HAP-1 (cell line): ENCODE data around the gene MIER3.

Experiments used
- DNase-seq, 2 experiments: peaks; one replicate each; pipeline ENCODE4 v3.0.0-alpha.2; 2016 to 2020; ENCODE audit warnings: low spot score in 2 of 2
- H3K27me3 ChIP-seq: fragments of 250-450 bp; sonication (Bioruptor Pico); 2 replicates; pipeline ENCODE4 v1.5.1; 2020; ENCODE audit warnings: low read depth, mild to moderate bottlenecking, moderate library complexity
- H3K36me3 ChIP-seq: fragments of 250-450 bp; sonication (Bioruptor Pico); replicated peaks from 2 replicates; pipeline ENCODE4 v1.5.1; 2020; ENCODE audit warnings: mild to moderate bottlenecking
- H3K4me1 ChIP-seq: fragments of 250-450 bp; sonication (Bioruptor Pico); 2 replicates; pipeline ENCODE4 v1.5.1; 2020; ENCODE audit warnings: mild to moderate bottlenecking
- H3K4me3 ChIP-seq: fragments of 250-450 bp; sonication (Bioruptor Pico); 2 replicates; pipeline ENCODE4 v1.5.1; 2020; ENCODE audit warnings: mild to moderate bottlenecking, moderate library complexity
- H3K9me3 ChIP-seq: fragments of 250-450 bp; sonication (Bioruptor Pico); 2 replicates; pipeline ENCODE4 v1.5.1; 2020; ENCODE audit warnings: mild to moderate bottlenecking, moderate library complexity
- in situ Hi-C: fragments of 300-500 bp; cut with MboI; formaldehyde crosslinking; loops from 3 replicates; pipeline ENCODE4 v1.14.3; 2020; ENCODE audit warnings: low sequenced_read_pairs, inconsistent platforms, mixed read lengths

MIER3 gene

GRCh38 chr5:56947052-56947451 lies 4.9 kb downstream of the MIER3 start:
- DNase-seq: no peak
- H3K4me3 ChIP-seq: no peak overlapping the region
- peaks cover 6% of the 10 kb centered on the region; the same call in 1 of the 2 replicates for H3K4me1 ChIP-seq
- H3K36me3 ChIP-seq: peaks cover 33% of the 10 kb centered on the region
- in situ Hi-C loops: no loop called here
- no peaks in the 10 kb centered on the region for H3K9me3 ChIP-seq
- no peaks in the 10 kb centered on the region for H3K27me3 ChIP-seq

- in situ Hi-C loops: no loop called here
These were observed 9.9 kb downstream of the MIER3 start for GRCh38 chr5:56941981-56942380.

GRCh38 chr5:56938858-56939257 lies 13.1 kb downstream of the MIER3 start:
- in situ Hi-C loops: no loop called here
- DNase-seq: no peak

More at GRCh38 chr5:56941981-56942380, 9.9 kb downstream of the MIER3 start:
- Histone ChIP-seq H3K36me3 (peaks cover 66% of the 10 kb centered on the region), H3K4me1 (no peaks in the 10 kb centered on the region), H3K27me3 (no peaks in the 10 kb centered on the region), H3K9me3 (no peaks in the 10 kb centered on the region), H3K4me3 (no peak overlapping the region)
- DNase-seq: no peak

GRCh38 chr5:56934325-56934724 lies 17.6 kb downstream of the MIER3 start:
- DNase-seq: no peak
- peaks cover 78% of the 10 kb centered on the region for H3K36me3 ChIP-seq
- no peak overlapping the region for H3K4me3 ChIP-seq
- H3K9me3 ChIP-seq: no peaks in the 10 kb centered on the region
- in situ Hi-C loops: no loop called here
- H3K27me3 ChIP-seq: no peaks in the 10 kb centered on the region
- H3K4me1 ChIP-seq: no peaks in the 10 kb centered on the region

More at GRCh38 chr5:56938858-56939257, 13.1 kb downstream of the MIER3 start:
- Histone ChIP-seq H3K36me3 (peaks cover 83% of the 10 kb centered on the region), H3K4me3 (no peak overlapping the region), H3K9me3 (no peaks in the 10 kb centered on the region), H3K4me1 (no peaks in the 10 kb centered on the region), H3K27me3 (no peaks in the 10 kb centered on the region)

GRCh38 chr5:56922922-56923321 lies 29.0 kb downstream of the MIER3 start:
- peaks cover 64% of the 10 kb centered on the region for H3K36me3 ChIP-seq
- no peak for DNase-seq

GRCh38 chr5:56919942-56920662 lies 31.8 kb downstream of the MIER3 start:
- in situ Hi-C loops: no loop called here
- H3K27me3 ChIP-seq: no peaks in the 10 kb centered on the region
- no peak for DNase-seq
- no peaks in the 10 kb centered on the region for H3K9me3 ChIP-seq
- H3K4me1 ChIP-seq: no peaks in the 10 kb centered on the region
- peaks cover 36% of the 10 kb centered on the region for H3K36me3 ChIP-seq
- H3K4me3 ChIP-seq: no peak overlapping the region

More at GRCh38 chr5:56922922-56923321, 29.0 kb downstream of the MIER3 start:
- no peaks in the 10 kb centered on the region for H3K9me3 ChIP-seq
- H3K4me1 ChIP-seq: no peaks in the 10 kb centered on the region
- H3K4me3 ChIP-seq: no peak overlapping the region
- in situ Hi-C loops: no loop called here
- H3K27me3 ChIP-seq: no peaks in the 10 kb centered on the region

GRCh38 chr5:56918054-56918453 lies 33.9 kb downstream of the MIER3 start:
- no peak for DNase-seq
- no peaks in the 10 kb centered on the region for H3K9me3 ChIP-seq
- no peaks in the 10 kb centered on the region for H3K4me1 ChIP-seq
- H3K27me3 ChIP-seq: no peaks in the 10 kb centered on the region
- in situ Hi-C loops: no loop called here
- no peak overlapping the region for H3K4me3 ChIP-seq
- peaks cover 17% of the 10 kb centered on the region for H3K36me3 ChIP-seq

- H3K27me3 ChIP-seq: no peaks in the 10 kb centered on the region
- H3K9me3 ChIP-seq: no peaks in the 10 kb centered on the region
- peaks cover 12% of the 10 kb centered on the region for H3K36me3 ChIP-seq
- H3K4me3 ChIP-seq: no peak overlapping the region
- no peaks in the 10 kb centered on the region for H3K4me1 ChIP-seq
- in situ Hi-C loops: no loop called here
- no peak for DNase-seq
These were observed 34.4 kb downstream of the MIER3 start for GRCh38 chr5:56917534-56917933.

- Histone ChIP-seq H3K27me3 (no peaks in the 10 kb centered on the region), H3K9me3 (no peaks in the 10 kb centered on the region), H3K36me3 (no peaks in the 10 kb centered on the region), H3K4me1 (0 out of 2 replicates have a peak, but pooled peaks cover 6% of the 10 kb centered on the region), H3K4me3 (no peak overlapping the region)
- no peak for DNase-seq
- in situ Hi-C loops: no loop called here
These were observed 37.2 kb downstream of the MIER3 start for GRCh38 chr5:56914678-56915077.

GRCh38 chr5:56913766-56914165 lies 38.2 kb downstream of the MIER3 start:
- H3K4me3 ChIP-seq: no peak overlapping the region
- no peaks in the 10 kb centered on the region for H3K27me3 ChIP-seq
- no peaks in the 10 kb centered on the region for H3K36me3 ChIP-seq
- no peaks in the 10 kb centered on the region for H3K9me3 ChIP-seq
- DNase-seq: no peak
- peaks cover 9% of the 10 kb centered on the region for H3K4me1 ChIP-seq
- in situ Hi-C loops: no loop called here

- no peaks in the 10 kb centered on the region for H3K36me3 ChIP-seq
- H3K4me3 ChIP-seq: peak overlapping the region; percentile 45
- in situ Hi-C loops: no loop called here
- DNase-seq: peak; percentile 37 to 55
- no peaks in the 10 kb centered on the region for H3K27me3 ChIP-seq
- no peaks in the 10 kb centered on the region for H3K9me3 ChIP-seq
- peaks cover 11% of the 10 kb centered on the region for H3K4me1 ChIP-seq
These were observed 41.5 kb downstream of the MIER3 start for GRCh38 chr5:56910210-56910965.

GRCh38 chr5:56909294-56910209 lies 42.4 kb downstream of the MIER3 start, which contains the start of gene SETD9:
Gene SETD9 (plus strand): TSS chr5:56909596. CDS start chr5:56909646, 50 bp downstream.
- H3K27me3 ChIP-seq: no peaks in the 10 kb centered on the region
- peaks cover 11% of the 10 kb centered on the region for H3K4me1 ChIP-seq
- H3K9me3 ChIP-seq: no peaks in the 10 kb centered on the region
- in situ Hi-C loops: loop anchor here (10.0 kb wide), 1 partner anchor 315 kb away; no protein-coding TSS in a partner anchor
- no peaks in the 10 kb centered on the region for H3K36me3 ChIP-seq
- peak within 1 kb of the TSS; percentile 45 for H3K4me3 ChIP-seq
- peak; percentile 94 to 99 for DNase-seq

- Histone ChIP-seq H3K27me3 (no peaks in the 10 kb centered on the region), H3K9me3 (no peaks in the 10 kb centered on the region), H3K4me3 (peak overlapping the region; percentile 45), H3K36me3 (no peaks in the 10 kb centered on the region), H3K4me1 (peaks cover 11% of the 10 kb centered on the region)
- in situ Hi-C loops: loop anchor here (10.0 kb wide), 1 partner anchor 316 kb away; no protein-coding TSS in a partner anchor
- DNase-seq: peak in 1 of 2 experiments; percentile 14
These were observed 43.0 kb downstream of the MIER3 start for GRCh38 chr5:56908942-56909293.
